GM12892 (cell line): ENCODE measurements around the gene PNMA6F. TPM values are rescaled to one million over a fixed set of nuclear protein-coding genes. Genes with fewer than 3 reads are reported as not detected.
A peak's percentile ranks its signal among the peaks of the same experiment; 100 is the strongest.

Source experiments
- DNase-seq: peaks from one replicate; pipeline ENCODE4 v3.0.0; 2011; ENCODE audit not compliant: insufficient read length
- FAIRE-seq: peaks from 2 replicates; lab custom pipeline; 2011; peaks lifted over from hg19 to GRCh38; lab: Jason Lieb, UNC
- POLR2A ChIP-seq: IDR thresholded peaks from 2 replicates; pipeline ENCODE4 v1.6.1; 2011; ENCODE audit warnings: low read depth, low read length, control low read depth
- POLR2AphosphoS5 ChIP-seq: IDR thresholded peaks from 2 replicates; pipeline ENCODE4 v1.6.1; 2011; ENCODE audit warnings: low read depth, low read length, control low read depth
- TAF1 ChIP-seq: IDR thresholded peaks from 2 replicates; pipeline ENCODE4 v1.6.1; 2011; ENCODE audit warnings: low read depth, mild to moderate bottlenecking, control low read depth, low read length, borderline replicate concordance
- polyA plus RNA-seq: library from polyadenylated mRNA; unstranded; fragments of >200 nt; gene quantifications from one replicate; pipeline ENCODE4 v1.2.1, GENCODE V29; 2012; ENCODE audit warnings: missing spikeins, inconsistent platforms; ENCODE audit not compliant: missing spikeins

Gene PNMA6F
- not detected for polyA plus RNA-seq

GRCh38 chrX:153321381-153322124, at the start of gene PNMA6F:
Gene PNMA6F, minus strand, starts transcription at chrX:153321767. Its CDS starts 1,093 bp downstream, at chrX:153320674.
- no peak for DNase-seq
- FAIRE-seq, result no peak
- TF ChIP-seq POLR2AphosphoS5 (no peak), TAF1 (no peak), POLR2A (no peak)

DNA sequence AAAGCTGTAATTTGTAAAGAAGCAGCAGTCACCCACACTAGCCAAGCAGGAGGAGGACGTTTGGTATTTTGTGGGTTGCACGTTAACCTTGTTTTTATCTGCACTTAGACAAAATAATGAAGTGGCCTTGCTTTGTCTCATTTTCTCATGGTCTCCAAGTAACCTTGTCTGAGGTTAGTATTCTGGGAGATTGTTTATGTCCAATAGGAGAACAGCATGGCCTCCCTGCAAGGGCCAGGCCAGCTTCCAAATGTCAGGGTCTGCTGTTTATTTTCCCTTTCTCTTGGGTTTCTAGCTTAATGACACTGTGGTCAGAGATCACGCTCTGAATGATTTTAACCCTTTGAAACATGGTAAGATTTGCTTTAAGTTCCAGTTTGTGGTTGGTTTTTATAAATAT, 49.7 kb upstream of the PNMA6F start:
- no peak for FAIRE-seq
- no peak for DNase-seq
- no peak for TF ChIP-seq POLR2A
- no peak for TF ChIP-seq POLR2AphosphoS5
- no peak for TF ChIP-seq TAF1

DNA sequence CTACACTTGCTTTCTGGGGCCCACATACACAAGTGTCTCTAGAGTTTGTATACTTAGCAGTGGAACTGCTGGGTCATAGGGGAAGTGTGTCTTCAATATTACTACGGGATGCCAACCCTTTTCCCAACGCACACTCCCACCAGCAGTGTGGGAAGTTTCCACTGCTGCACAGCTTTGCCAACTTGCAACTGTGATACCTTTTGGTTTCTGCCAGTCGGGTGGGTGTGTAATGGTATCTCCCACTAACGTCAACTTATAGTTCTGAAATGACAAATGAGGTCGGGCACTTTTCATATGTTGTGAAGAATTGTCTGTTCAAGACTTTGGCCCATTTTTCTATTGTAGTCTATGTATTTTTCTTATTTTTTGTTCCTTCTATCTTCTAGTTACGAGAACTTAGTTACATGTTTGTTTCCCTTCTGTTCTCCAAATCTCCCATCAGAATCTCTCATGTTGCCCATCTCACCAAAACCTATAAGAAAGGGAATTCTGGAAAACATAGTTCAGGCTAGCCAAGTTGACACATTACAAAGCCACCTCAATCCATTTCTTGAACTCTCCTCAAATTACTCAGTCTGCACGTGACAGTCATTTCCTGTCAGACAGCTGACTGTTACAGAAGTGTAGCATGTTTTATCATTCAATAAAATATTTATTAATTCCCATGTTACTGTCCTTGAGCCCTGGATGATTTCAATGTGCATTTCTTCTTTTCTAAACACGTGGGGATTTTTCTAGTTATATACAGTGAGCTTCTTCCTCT, 48.9 kb upstream of the PNMA6F start:
- FAIRE-seq (peak; percentile 44), DNase-seq (no peak)
- TF ChIP-seq POLR2AphosphoS5, result no peak
- no peak for TF ChIP-seq POLR2A
- no peak for TF ChIP-seq TAF1

DNA sequence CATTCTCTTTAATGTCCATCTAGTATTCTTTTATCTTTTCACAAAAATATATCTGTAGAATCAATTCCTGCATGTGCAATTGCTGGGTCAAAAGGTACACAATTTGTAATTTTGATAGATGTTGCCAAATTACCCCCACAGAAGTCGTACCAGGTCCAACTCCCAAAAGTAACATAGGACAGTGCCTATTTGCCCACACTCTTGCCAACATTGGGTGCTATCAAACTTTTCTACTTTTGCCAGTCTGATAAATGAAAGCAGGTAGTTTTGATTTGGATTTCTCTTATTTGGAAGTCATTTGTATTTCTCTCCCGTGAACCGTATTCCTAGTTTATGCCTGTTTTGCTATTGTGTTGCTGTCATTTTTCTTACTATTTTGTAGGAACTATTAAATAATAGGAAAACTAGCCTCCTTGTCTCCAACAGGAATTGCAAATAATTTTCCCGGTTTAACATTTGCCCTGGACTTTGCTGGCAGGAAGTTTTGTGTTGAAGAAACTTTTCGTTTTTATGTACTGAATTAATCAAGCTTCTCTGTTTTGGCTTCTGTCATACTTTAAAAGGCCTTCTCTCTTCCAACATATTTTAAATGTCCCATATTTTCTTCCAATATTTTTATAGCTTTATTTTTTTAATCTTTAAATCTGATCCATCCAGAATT, 45.4 kb upstream of the PNMA6F start:
- DNase-seq (no peak), FAIRE-seq (no peak)
- TF ChIP-seq POLR2A (no peak), TAF1 (no peak), POLR2AphosphoS5 (no peak)

GRCh38 chrX:153366119-153366518, 44.6 kb upstream of the PNMA6F start:
- FAIRE-seq, result no peak

DNA sequence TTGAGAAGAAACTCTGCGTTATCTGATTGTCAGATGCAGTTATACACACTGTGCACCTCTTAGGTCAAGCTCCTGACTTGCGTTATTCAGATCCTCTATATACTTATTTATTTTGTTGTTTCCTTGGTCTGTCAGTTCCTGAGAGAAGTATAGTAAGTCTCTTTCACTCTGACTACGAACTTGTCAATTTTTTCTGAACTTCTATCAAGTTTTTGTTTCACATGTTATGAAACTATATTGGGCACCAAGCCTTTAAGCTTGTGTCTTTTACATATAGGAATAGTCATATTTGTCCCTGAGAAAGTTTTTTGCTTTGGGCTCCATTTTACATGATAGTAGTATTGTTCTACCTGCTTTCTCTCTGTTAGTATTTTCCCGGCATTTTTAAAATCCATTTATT, 44.1 kb upstream of the PNMA6F start:
- FAIRE-seq (no peak), DNase-seq (no peak)
- no peak for TF ChIP-seq POLR2A
- no peak for TF ChIP-seq POLR2AphosphoS5
- TF ChIP-seq TAF1, result no peak

More at GRCh38 chrX:153366119-153366518, 44.6 kb upstream of the PNMA6F start:
- TF ChIP-seq POLR2AphosphoS5 (no peak), POLR2A (no peak), TAF1 (no peak)
- DNase-seq, result no peak

- TF ChIP-seq TAF1 (no peak), POLR2A (no peak), POLR2AphosphoS5 (no peak)
- FAIRE-seq (no peak), DNase-seq (no peak)
These were observed 40.3 kb upstream of the PNMA6F start for GRCh38 chrX:153361781-153362397.

GRCh38 chrX:153357877-153358276, 36.3 kb upstream of the PNMA6F start:
- no peak for FAIRE-seq
- no peak for TF ChIP-seq POLR2A
- DNase-seq, result no peak

- FAIRE-seq, result no peak
- no peak for DNase-seq
- TF ChIP-seq POLR2A (no peak), TAF1 (no peak), POLR2AphosphoS5 (no peak)
These were observed 31.8 kb upstream of the PNMA6F start for GRCh38 chrX:153353416-153353815.

GRCh38 chrX:153352858-153353257, 31.3 kb upstream of the PNMA6F start:
- FAIRE-seq (no peak), DNase-seq (no peak)
- no peak for TF ChIP-seq TAF1
- TF ChIP-seq POLR2AphosphoS5, result no peak
- TF ChIP-seq POLR2A, result no peak

GRCh38 chrX:153351981-153352380, 30.4 kb upstream of the PNMA6F start:
- FAIRE-seq, result no peak
- TF ChIP-seq POLR2AphosphoS5 (no peak), TAF1 (no peak), POLR2A (no peak)
- DNase-seq, result no peak

DNA sequence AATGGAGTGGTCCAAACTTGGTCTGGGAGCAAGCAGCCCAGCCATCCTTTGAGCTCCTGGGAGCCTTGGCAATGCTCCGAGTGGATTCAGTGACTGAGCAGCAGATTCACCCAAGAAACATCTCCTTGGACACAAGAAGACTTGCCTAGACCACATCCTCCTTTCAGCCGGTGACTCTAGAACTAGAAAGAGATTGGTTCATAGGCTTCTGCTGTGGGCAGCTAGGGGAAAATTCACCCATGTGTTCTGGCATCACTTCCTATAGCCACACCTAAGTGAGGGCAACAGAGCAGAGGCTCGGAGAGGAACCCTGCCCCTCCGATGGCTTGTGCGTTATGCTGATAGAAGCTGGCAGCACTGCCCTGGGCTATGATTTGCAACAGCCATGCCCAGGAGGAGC, 28.4 kb upstream of the PNMA6F start:
- FAIRE-seq (no peak), DNase-seq (no peak)
- no peak for TF ChIP-seq POLR2AphosphoS5
- no peak for TF ChIP-seq TAF1
- TF ChIP-seq POLR2A, result peak; percentile 32

DNA sequence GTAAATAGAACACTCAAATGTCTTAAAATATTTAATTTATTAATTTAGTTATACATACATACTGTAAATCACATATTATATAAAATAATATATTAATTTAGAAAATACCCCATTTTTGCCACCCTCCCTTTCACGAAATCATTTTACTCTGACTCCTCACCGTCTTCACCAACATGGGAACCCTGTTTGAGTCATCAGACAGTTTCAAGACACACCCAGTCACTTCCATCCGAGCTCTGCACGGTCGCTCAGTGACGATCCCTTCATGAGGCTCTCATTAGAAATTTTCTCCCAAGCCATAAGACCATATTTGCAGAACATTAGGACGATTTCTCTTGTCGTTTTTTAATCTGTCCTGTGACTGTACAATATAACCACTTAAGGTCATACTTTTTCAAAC, 26.9 kb upstream of the PNMA6F start:
- no peak for DNase-seq
- TF ChIP-seq TAF1 (no peak), POLR2A (no peak), POLR2AphosphoS5 (no peak)
- FAIRE-seq, result no peak
